A549 (cell line): ENCODE data around the gene PXDC1. TPM values are rescaled to one million over a fixed set of nuclear protein-coding genes. Genes with fewer than 3 reads are reported as not detected.

ENCODE experiments used
- ATAC-seq, 2 experiments: fragments of 200-7000 bp in 1 of 2; fragments of >200 bp in 1 of 2; cut with Nextera tagmentation in 1 of 2; cut with Tn5 transposase in 1 of 2; 3 replicates each; pipeline versions ENCODE4 v1.8.0 to v1.9.1; 2018 to 2020; ENCODE audit warnings: mild to moderate bottlenecking in 1 of 2, moderate library complexity in 1 of 2
- CTCF ChIA-PET: fragments of 300-600 bp; sonication (Branson Sonifier 250); formaldehyde crosslinking; extraction: SDS; loops from one replicate; lab custom pipeline; 2021; ENCODE audit warnings: antibody characterized with exemption, inconsistent platforms; lab: Yijun Ruan, JAX
- POLR2A ChIA-PET: fragments of 350-600 bp; formaldehyde crosslinking; extraction: SDS; loops from one replicate; lab custom pipeline; 2021; ENCODE audit warnings: antibody characterized with exemption, inconsistent platforms; lab: Yijun Ruan, JAX
- DNase-seq, 2 experiments: peaks; one replicate each; pipeline versions ENCODE4 v3.0.0 to v3.0.0-alpha.2; 2011 to 2016; ENCODE audit warnings: low read depth in 1 of 2, low spot score in 1 of 2
- FAIRE-seq: peaks from 2 replicates; lab custom pipeline; 2011; peaks lifted over from hg19 to GRCh38; lab: Jason Lieb, UNC
- H3K27ac ChIP-seq, 2 experiments: fragments of >200 bp; sonication (Bioruptor Twin); formaldehyde crosslinking; 3 replicates each; pipeline ENCODE4 v1.5.1; 2016 to 2017
- H3K4me1 ChIP-seq: fragments of >200 bp; sonication (Bioruptor Twin); formaldehyde crosslinking; 3 replicates; pipeline ENCODE4 v1.6.1; 2016
- H3K4me2 ChIP-seq: fragments of >200 bp; sonication (Bioruptor Twin); formaldehyde crosslinking; 3 replicates; pipeline ENCODE4 v1.6.1; 2016
- H3K4me3 ChIP-seq: fragments of >200 bp; sonication (Bioruptor Twin); formaldehyde crosslinking; 3 replicates; pipeline ENCODE4 v1.5.1; 2016
- H3K9me3 ChIP-seq: fragments of >200 bp; sonication (Bioruptor Twin); formaldehyde crosslinking; 3 replicates; pipeline ENCODE4 v1.6.1; 2016
- BCL3 ChIP-seq: fragments of >200 bp; sonication (Bioruptor Twin); formaldehyde crosslinking; IDR thresholded peaks from 3 replicates; pipeline ENCODE4 v1.6.1; 2016
- CBX2 ChIP-seq: fragments of 200-600 bp; sonication (generic); IDR thresholded peaks from 2 replicates; pipeline ENCODE4 v1.6.1; 2016; ENCODE audit warnings: low read depth, mild to moderate bottlenecking, borderline replicate concordance
- CHD2 ChIP-seq: fragments of 150-350 bp; IDR thresholded peaks from 2 replicates; pipeline ENCODE4 v1.6.1; 2014; ENCODE audit warnings: low read length; ENCODE audit not compliant: partially characterized antibody
- CHD4 ChIP-seq: fragments of 200-600 bp; sonication (generic); IDR thresholded peaks from 2 replicates; pipeline ENCODE4 v1.6.1; 2016; ENCODE audit warnings: antibody characterized with exemption, mild to moderate bottlenecking, borderline replicate concordance
- EHF ChIP-seq: fragments of 250-450 bp; sonication (Bioruptor Pico); IDR thresholded peaks from 2 replicates; pipeline ENCODE4 v1.5.0; 2020; ENCODE audit warnings: mild to moderate bottlenecking
- EP300 ChIP-seq, 2 experiments: fragments of >200 bp; sonication (Bioruptor Twin); formaldehyde crosslinking; IDR thresholded peaks; 2 replicates in 1 of 2; 3 replicates in 1 of 2; pipeline ENCODE4 v1.6.1; 2016 to 2017
- FOSB ChIP-seq: fragments of 250-450 bp; sonication (Bioruptor Pico); IDR thresholded peaks from 2 replicates; pipeline ENCODE4 v1.5.0; 2020; ENCODE audit warnings: mild to moderate bottlenecking, moderate library complexity
- GATA3 ChIP-seq: IDR thresholded peaks from 2 replicates; pipeline ENCODE4 v1.6.1; 2012; ENCODE audit warnings: borderline replicate concordance
- HOXA7 ChIP-seq: fragments of 250-450 bp; sonication (Bioruptor Pico); IDR thresholded peaks from 2 replicates; pipeline ENCODE4 v1.5.0; 2020; ENCODE audit warnings: mild to moderate bottlenecking, moderate library complexity
- MAFK ChIP-seq: fragments of 450-650 bp; IDR thresholded peaks from 2 replicates; pipeline ENCODE4 v1.6.1; 2014; ENCODE audit not compliant: partially characterized antibody
- MAX ChIP-seq: IDR thresholded peaks from 2 replicates; pipeline ENCODE4 v1.6.1; 2012
- MYC ChIP-seq: IDR thresholded peaks from 2 replicates; pipeline ENCODE4 v1.6.1; 2012; ENCODE audit warnings: mild to moderate bottlenecking, inconsistent platforms, low read length, improper control_type of control experiment, borderline replicate concordance
- PHF8 ChIP-seq: fragments of 200-600 bp; sonication (generic); IDR thresholded peaks from 2 replicates; pipeline ENCODE4 v1.6.1; 2016; ENCODE audit warnings: low read depth, mild to moderate bottlenecking, antibody characterized with exemption, moderate library complexity, borderline replicate concordance
- RCOR1 ChIP-seq: fragments of 150-350 bp; IDR thresholded peaks from 2 replicates; pipeline ENCODE4 v1.6.1; 2014; ENCODE audit warnings: antibody characterized with exemption, low read length, low read depth
- RFX5 ChIP-seq: fragments of 450-650 bp; IDR thresholded peaks from 2 replicates; pipeline ENCODE4 v1.7.1; 2014; ENCODE audit warnings: antibody characterized with exemption, mild to moderate bottlenecking, moderate library complexity
- RNF2 ChIP-seq: fragments of 200-600 bp; sonication (generic); IDR thresholded peaks from 2 replicates; pipeline ENCODE4 v1.6.1; 2016; ENCODE audit warnings: low read depth, mild to moderate bottlenecking, antibody characterized with exemption, moderate library complexity, borderline replicate concordance
- TP53 ChIP-seq: fragments of 250-450 bp; sonication (Bioruptor Pico); IDR thresholded peaks from 2 replicates; pipeline ENCODE4 v1.5.0; 2021; ENCODE audit warnings: mild to moderate bottlenecking, moderate library complexity
- ZC3H11A ChIP-seq: fragments of 450-650 bp; IDR thresholded peaks from 2 replicates; pipeline ENCODE4 v1.6.1; 2014; ENCODE audit warnings: antibody characterized with exemption, mild to moderate bottlenecking
- ZNF302 ChIP-seq: fragments of 250-450 bp; sonication (Bioruptor Pico); IDR thresholded peaks from 2 replicates; pipeline ENCODE4 v1.9.0; 2021; ENCODE audit warnings: inconsistent platforms, mild to moderate bottlenecking, moderate library complexity
- WGBS: methylation state at CpG from one replicate; pipeline ENCODE4 v1.1.6; 2017; ENCODE audit errors: missing lambda C conversion rate; 5-methylcytosine and 5-hydroxymethylcytosine counted together
- polyA plus RNA-seq, 4 experiments: library from polyadenylated mRNA; depleted of rRNA in 3 of 4; stranded (reverse); fragments of >200 nt; fragmentation: RNase III in 1 of 4; extraction: RNeasy Plus Mini Kit Qiagen cat#74134 plus additional on column Dnase treatment in 1 of 4; gene quantifications; 2 replicates in 3 of 4; 3 replicates in 1 of 4; pipeline ENCODE4 v1.2.3, GENCODE V29; 2011 to 2017
- TF ChIP-seq, protein P1 (sequence below): fragments of 250-450 bp; sonication (Bioruptor Pico); IDR thresholded peaks from 2 replicates; pipeline ENCODE4 v1.5.0; 2021; ENCODE audit warnings: mild to moderate bottlenecking, moderate library complexity, borderline replicate concordance
- TF ChIP-seq, protein P2 (sequence below): IDR thresholded peaks from 2 replicates; pipeline ENCODE4 v1.6.1; 2012; ENCODE audit warnings: low read depth, borderline replicate concordance

PXDC1 gene
- polyA plus RNA-seq, 2 of the 4 experiments (the other 2 are of a cell fraction), result 2.5 to 6.6 TPM

- DNase-seq (no peak), ATAC-seq (no peak), FAIRE-seq (no peak)
- 54% methylated on average over 1 of the region's 1 CpG for WGBS
- H3K4me1 ChIP-seq, result peaks cover 8% of the 10 kb centered on the region; the same call in 1 of the 3 replicates
- TF ChIP-seq, protein P1, sequence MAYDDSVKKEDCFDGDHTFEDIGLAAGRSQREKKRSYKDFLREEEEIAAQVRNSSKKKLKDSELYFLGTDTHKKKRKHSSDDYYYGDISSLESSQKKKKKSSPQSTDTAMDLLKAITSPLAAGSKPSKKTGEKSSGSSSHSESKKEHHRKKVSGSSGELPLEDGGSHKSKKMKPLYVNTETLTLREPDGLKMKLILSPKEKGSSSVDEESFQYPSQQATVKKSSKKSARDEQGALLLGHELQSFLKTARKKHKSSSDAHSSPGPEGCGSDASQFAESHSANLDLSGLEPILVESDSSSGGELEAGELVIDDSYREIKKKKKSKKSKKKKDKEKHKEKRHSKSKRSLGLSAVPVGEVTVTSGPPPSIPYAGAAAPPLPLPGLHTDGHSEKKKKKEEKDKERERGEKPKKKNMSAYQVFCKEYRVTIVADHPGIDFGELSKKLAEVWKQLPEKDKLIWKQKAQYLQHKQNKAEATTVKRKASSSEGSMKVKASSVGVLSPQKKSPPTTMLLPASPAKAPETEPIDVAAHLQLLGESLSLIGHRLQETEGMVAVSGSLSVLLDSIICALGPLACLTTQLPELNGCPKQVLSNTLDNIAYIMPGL (CRISPR knock-in tag), result no peak
- TF ChIP-seq EP300 (IDR thresholded peaks at IDR 0.05) (no peak), RFX5 (no peak), FOSB (CRISPR knock-in tag) (no peak), GATA3 (no peak), EHF (CRISPR knock-in tag) (no peak), CHD4 (no peak), HOXA7 (CRISPR knock-in tag) (no peak), MAX (no peak), RNF2 (no peak), CBX2 (no peak), MAFK (no peak), ZNF302 (CRISPR knock-in tag) (no peak), PHF8 (no peak), MYC (no peak), CHD2 (no peak), BCL3 (no peak), RCOR1 (no peak)
- TF ChIP-seq, protein P2, sequence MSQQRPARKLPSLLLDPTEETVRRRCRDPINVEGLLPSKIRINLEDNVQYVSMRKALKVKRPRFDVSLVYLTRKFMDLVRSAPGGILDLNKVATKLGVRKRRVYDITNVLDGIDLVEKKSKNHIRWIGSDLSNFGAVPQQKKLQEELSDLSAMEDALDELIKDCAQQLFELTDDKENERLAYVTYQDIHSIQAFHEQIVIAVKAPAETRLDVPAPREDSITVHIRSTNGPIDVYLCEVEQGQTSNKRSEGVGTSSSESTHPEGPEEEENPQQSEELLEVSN, result no peak
- no peak overlapping the region for H3K4me3 ChIP-seq
- H3K27ac ChIP-seq, result no peak overlapping the region
- POLR2A ChIA-PET, result no interaction called here
- CTCF ChIA-PET, result interaction anchor here (1.0 to 1.3 kb wide), 2 partner anchors 15 to 17 kb away, joined by 3 to 6 read pairs; no protein-coding TSS in a partner anchor
- 0 out of 3 replicates have a peak, but pooled peaks cover 3% of the 10 kb centered on the region for H3K9me3 ChIP-seq
- H3K4me2 ChIP-seq, result no peak overlapping the region
Observed at GRCh38 chr6:3715285-3715684, 36.2 kb downstream of the PXDC1 start.

- Histone ChIP-seq H3K27ac (no peak overlapping the region), H3K9me3 (0 out of 3 replicates have a peak, but pooled peaks cover 3% of the 10 kb centered on the region), H3K4me3 (no peak overlapping the region), H3K4me1 (peaks cover 8% of the 10 kb centered on the region; the same call in 1 of the 3 replicates), H3K4me2 (no peak overlapping the region)
- ChIA-PET CTCF (interaction anchor here (1.0 to 1.3 kb wide), 3 partner anchors 14 to 435 kb away, joined by 3 to 6 read pairs (median 3); no protein-coding TSS in a partner anchor), POLR2A (no interaction called here)
- no peak for ATAC-seq
- no peak for DNase-seq
- no peak for FAIRE-seq
- TF ChIP-seq, protein P1 (CRISPR knock-in tag), result no peak
- TF ChIP-seq TP53 (CRISPR knock-in tag) (no peak), ZC3H11A (no peak)
- 83% methylated on average over 1 of the region's 1 CpG for WGBS
Observed at GRCh38 chr6:3714768-3715167, 36.7 kb downstream of the PXDC1 start.
